ENCODE measurements around the gene RBMX. TPM values are rescaled to one million over a fixed set of nuclear protein-coding genes. Genes with fewer than 3 reads are reported as not detected.
A peak's percentile ranks its signal among the peaks of the same experiment; 100 is the strongest.
"Not testable (repeated sequence)": the region's sequence is repeated elsewhere in the genome, so short reads cannot be mapped to it uniquely, and the experiment has no call there.

The RBMX gene
- total RNA-seq (100 to 1,000 TPM; 261 to 285 TPM), polyA plus RNA-seq (100 to 1,000 TPM; 160 to 207 (median 169) TPM), total RNA-seq (496 to 733 (median 513) reads per million in 6 experiments)

DNA sequence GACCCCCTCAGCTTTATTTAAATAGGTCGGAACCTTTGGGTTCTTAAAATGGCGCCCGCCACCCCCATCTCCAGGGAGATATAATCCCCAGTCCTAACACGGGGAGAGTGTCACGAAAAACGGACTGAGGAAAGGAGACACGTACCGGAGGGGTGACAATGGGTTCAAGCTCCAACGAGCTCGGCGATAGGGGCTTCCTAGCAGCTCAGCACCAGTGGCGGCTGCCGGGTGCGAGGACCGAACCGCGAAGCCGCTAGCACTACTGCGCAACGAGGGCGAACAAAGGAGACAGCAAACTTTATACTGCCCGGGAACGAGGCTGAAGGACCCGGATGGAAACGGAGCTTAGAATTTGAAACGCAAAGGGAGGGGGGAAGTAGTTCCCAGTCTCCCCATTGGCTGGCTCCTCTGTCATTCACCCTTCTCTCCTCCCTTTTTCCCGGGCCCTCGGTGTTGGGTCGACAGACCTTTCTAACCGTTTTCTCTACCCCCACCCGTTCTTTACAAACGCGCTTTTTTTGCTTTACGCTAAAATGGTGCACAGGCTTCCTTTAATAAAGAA is at the start of gene RBMX:
TSS of gene RBMX (minus strand) at position 274 of the 562 bp plus-strand sequence. CDS start 1,298 bp downstream, outside the sequence.
- Mint-ChIP-seq H3K27me3 (no peaks in the 10 kb centered on the region), H3K27ac (peak within 1 kb of the TSS; percentile 98 to 99 (median 99)), H3K4me1 (peaks cover 0 to 31% (median 10%) of the 10 kb centered on the region in 4 donors), H3K36me3 (peaks cover 6 to 33% (median 14%) of the 10 kb centered on the region in 3 donors), H3K4me3 (peak within 1 kb of the TSS; percentile 87 to 99 (median 96)), H3K9me3 (no peaks in the 10 kb centered on the region)
- peak; percentile 84 to 87 for ATAC-seq
- POLR2A ChIA-PET: interaction anchor here (0.6 to 2.6 kb wide), 24 partner anchors 10 to 907 kb away, joined by 3 to 38 read pairs (median 4); partner anchors contain the start of genes ARHGEF6, HTATSF1 and MMGT1
- peak; percentile 73 to 96 (median 90) for DNase-seq

DNA sequence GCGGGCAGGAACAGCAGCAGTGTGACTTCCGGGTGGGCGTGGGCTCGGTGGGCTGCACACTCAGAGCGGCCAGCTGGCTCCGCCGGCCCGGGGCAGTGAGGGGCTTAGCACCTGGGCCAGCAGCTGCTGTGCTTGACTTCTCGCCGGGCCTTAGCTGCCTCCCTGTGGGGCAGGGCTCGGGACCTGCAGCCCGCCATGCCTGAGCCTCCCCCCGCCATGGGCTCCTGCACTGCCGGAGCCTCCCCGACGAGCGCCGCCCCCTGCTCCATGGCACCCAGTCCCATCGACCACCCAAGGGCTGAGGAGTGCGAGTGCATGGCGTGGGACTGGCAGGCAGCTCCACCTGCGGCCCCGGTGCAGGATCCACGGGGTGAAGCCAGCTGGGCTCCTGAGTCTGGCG is 40.9 kb upstream of the RBMX start:
- DNase-seq, H3K27ac Mint-ChIP-seq, H3K4me1 Mint-ChIP-seq, H3K27me3 Mint-ChIP-seq, ATAC-seq, POLR2A ChIA-PET, H3K9me3 Mint-ChIP-seq, H3K4me3 Mint-ChIP-seq, H3K36me3 Mint-ChIP-seq: not testable (repeated sequence)

DNA sequence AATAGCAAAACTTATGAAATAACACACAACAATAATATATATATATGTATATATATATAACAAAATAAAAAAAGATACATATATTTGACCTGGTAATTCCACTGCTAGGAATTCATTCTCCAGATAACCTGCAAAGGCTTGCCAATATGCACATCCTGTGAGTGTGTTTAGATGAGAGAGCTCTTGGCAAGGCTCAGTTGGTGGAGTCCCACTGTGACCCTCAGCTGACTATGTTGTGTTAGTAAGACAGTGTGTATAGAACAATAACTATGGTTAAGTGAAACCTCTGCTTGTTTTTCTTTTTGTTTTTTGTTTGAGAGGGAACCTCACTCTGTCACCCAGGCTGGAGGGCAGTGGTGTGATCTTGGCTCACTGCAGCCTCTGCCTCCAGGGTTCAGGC is 39.5 kb upstream of the RBMX start:
- Mint-ChIP-seq H3K36me3 (no peaks in the 10 kb centered on the region), H3K9me3 (no peaks in the 10 kb centered on the region), H3K27ac (no peak overlapping the region), H3K4me3 (no peak overlapping the region), H3K27me3 (no peaks in the 10 kb centered on the region), H3K4me1 (peaks cover 0 to 3% (median 2%) of the 10 kb centered on the region in 4 donors)
- ATAC-seq: no peak
- POLR2A ChIA-PET: no interaction called here
- no peak for DNase-seq

DNA sequence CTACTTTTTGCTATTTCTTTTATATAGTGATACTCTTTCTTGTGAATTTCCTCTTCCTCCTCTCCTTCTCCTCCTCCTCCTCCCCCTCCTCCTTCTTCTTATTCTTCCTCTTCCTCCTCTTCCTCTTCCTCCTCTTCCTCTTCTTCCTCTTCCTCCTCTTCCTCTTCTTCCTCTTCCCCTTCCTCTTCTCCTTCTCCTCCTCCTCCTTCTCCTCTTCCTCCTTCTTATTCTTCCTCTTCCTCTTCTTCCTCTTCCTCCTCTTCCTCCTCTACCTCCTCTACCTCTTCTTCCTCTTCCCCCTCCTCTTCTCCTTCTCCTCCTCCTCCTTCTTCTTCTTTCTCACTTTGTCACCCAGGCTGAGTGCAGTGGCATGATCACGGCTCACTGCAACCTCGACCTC is 36.3 kb upstream of the RBMX start:
- Mint-ChIP-seq H3K27me3 (no peaks in the 10 kb centered on the region), H3K4me3 (no peak overlapping the region), H3K4me1 (peaks cover 0 to 3% (median 3%) of the 10 kb centered on the region in 4 donors), H3K9me3 (no peaks in the 10 kb centered on the region), H3K36me3 (no peaks in the 10 kb centered on the region), H3K27ac (no peak overlapping the region)
- POLR2A ChIA-PET: no interaction called here
- DNase-seq (no peak), ATAC-seq (no peak)

DNA sequence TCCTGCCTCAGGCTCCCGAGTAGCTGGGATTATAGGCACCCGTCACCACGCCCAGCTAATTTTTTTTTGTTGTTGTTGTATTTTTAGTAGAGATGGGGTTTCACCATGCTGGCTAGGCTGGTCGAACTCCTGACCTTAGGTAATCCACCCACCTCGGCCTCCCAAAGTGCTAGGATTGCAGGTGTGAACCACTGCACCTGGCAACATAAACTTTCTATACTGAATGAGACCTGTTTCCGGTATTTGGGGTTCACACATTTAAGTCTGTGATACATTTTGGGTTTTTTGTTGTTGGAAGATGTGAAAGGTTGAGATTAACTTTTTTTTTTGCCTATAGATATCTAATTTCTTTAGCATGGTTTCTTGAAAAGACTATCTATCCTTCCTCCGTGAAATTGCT is 31.1 kb upstream of the RBMX start:
- POLR2A ChIA-PET: interaction anchor here (0.6 kb wide), 1 partner anchor 231 kb away, joined by 3 read pairs; no protein-coding TSS in a partner anchor
- not testable (repeated sequence) for H3K9me3 Mint-ChIP-seq, H3K36me3 Mint-ChIP-seq, H3K27me3 Mint-ChIP-seq, ATAC-seq
- Mint-ChIP-seq H3K27ac (peak overlapping the region in 3 of 10 donors; percentile 25 to 83 (median 67)), H3K4me1 (peaks cover 10 to 21% (median 16%) of the 10 kb centered on the region in 4 donors), H3K4me3 (peak overlapping the region in 7 of 10 donors; percentile 10 to 64 (median 36))
- peak in 1 of 10 donors; percentile 3 for DNase-seq

DNA sequence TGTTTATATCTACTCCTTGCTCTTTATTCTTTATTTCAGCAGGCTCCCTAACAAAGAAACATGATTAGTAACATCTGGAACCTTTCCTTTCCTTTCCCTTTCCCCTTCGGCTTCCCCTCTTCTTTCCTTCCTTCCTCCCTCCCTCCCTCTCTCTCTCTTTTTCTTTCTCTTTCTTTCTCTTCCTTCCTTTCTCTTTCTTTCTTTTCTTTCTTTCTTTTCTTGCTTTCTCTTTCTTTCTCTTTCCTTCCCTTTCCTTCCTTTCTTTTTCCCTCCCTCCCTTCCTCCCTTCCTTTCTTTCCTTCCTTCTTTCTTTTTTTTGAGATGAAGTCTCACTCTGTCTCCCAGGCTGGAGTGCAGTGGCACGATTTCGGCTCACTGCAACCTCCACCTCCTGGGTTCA is 30.7 kb upstream of the RBMX start:
- Mint-ChIP-seq H3K27me3 (no peaks in the 10 kb centered on the region), H3K4me1 (peaks cover 10 to 21% (median 16%) of the 10 kb centered on the region in 4 donors), H3K36me3 (no peaks in the 10 kb centered on the region), H3K27ac (peak overlapping the region in 4 of 10 donors; percentile 67 to 88 (median 85)), H3K9me3 (no peaks in the 10 kb centered on the region), H3K4me3 (peak overlapping the region in 6 of 10 donors; percentile 34 to 98 (median 54))
- DNase-seq (no peak), ATAC-seq (no peak)
- POLR2A ChIA-PET: no interaction called here

GRCh38 chrX:136910565-136911035 is 30.1 kb upstream of the RBMX start:
- Mint-ChIP-seq H3K27ac (peak overlapping the region in 6 of 10 donors; percentile 87 to 96 (median 88)), H3K4me3 (peak overlapping the region; percentile 87 to 98 (median 94)), H3K4me1 (peaks cover 10 to 21% (median 15%) of the 10 kb centered on the region in 4 donors), H3K27me3 (no peaks in the 10 kb centered on the region), H3K9me3 (no peaks in the 10 kb centered on the region), H3K36me3 (no peaks in the 10 kb centered on the region)
- DNase-seq (no peak), ATAC-seq (no peak)
- POLR2A ChIA-PET: no interaction called here

DNA sequence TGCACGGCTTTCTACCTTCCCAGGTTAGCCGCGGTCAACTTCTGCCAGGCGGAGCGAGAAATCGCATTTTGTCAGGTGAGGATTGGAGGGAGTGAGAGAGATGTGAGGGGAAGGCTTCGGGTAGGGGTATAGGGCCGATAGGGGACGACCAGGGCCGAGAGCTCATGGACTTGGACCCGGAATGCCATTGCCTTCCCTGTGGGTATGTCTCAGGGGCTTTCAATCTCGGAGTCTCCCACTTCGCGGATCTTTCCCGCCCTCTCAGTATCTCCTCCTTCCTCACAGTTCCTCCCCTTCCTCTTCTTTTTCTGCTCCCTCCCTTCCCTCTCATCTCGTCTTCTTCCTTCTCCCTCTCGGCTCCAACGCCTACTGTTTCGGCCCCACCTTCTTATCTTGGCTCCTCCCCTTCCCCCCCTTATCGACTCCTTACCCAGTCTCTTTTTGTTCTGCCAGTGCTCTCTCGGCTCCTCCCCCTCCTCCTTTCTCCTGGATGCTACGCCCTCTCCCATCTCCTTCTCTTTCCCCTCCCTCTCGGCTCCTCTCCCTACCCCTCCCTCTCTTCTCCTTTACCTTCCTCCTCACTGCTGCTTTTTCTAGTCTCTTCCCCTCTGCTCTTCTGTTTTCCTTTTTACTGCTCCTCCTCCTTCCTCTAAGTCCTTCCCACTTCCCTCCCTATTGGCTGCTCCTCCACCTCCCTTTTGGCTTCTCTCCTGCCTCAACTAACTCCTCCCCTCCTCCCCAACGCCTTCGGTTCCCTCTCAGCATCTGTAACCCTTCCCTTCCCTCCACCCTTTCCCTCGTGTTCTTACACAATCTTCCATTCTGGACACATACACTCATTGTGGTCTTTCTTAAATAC is 29.4 kb upstream of the RBMX start:
- peaks cover 10 to 21% (median 15%) of the 10 kb centered on the region in 4 donors for H3K4me1 Mint-ChIP-seq
- no peaks in the 10 kb centered on the region for H3K27me3 Mint-ChIP-seq
- H3K36me3 Mint-ChIP-seq: no peaks in the 10 kb centered on the region
- peak overlapping the region; percentile 87 to 98 (median 94) for H3K4me3 Mint-ChIP-seq
- DNase-seq (peak; percentile 17 to 76 (median 46)), ATAC-seq (peak; percentile 55 to 67)
- POLR2A ChIA-PET: interaction anchor here (1.4 to 1.8 kb wide), 2 partner anchors 29 to 144 kb away, joined by 3 to 11 read pairs; partner anchors contain the start of gene RBMX
- peak overlapping the region; percentile 75 to 96 (median 90) for H3K27ac Mint-ChIP-seq
- no peaks in the 10 kb centered on the region for H3K9me3 Mint-ChIP-seq

GRCh38 chrX:136909119-136909705 is 28.7 kb upstream of the RBMX start:
- POLR2A ChIA-PET: interaction anchor here (0.8 to 1.8 kb wide), 4 partner anchors 16 to 212 kb away, joined by 3 to 11 read pairs (median 4); partner anchors contain the start of gene RBMX

DNA sequence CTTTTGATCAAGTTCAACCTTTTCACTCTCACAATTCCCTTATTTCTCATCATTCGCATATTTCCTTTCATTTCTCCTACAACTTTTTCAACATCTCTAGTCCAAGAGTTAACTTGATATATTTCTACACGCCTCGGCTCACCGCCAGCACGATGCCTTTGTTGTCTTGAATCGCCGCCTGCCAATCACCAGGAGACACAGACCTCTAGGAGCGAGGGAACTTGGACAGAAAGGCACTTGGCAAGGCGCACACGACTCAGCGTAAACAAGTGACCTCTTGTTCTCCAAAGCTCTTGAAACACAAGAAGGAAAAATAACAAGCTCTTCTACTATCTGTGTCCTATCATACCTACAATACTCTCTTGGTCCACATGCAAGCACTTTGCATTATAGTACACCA is 27.1 kb upstream of the RBMX start:
- no peaks in the 10 kb centered on the region for H3K27me3 Mint-ChIP-seq
- DNase-seq (no peak), ATAC-seq (no peak)
- no peaks in the 10 kb centered on the region for H3K36me3 Mint-ChIP-seq
- POLR2A ChIA-PET: interaction anchor here (0.5 to 1.0 kb wide), 3 partner anchors 27 to 49 kb away, joined by 3 to 4 read pairs (median 3); partner anchors contain the start of gene RBMX
- H3K27ac Mint-ChIP-seq: no peak overlapping the region
- no peak overlapping the region for H3K4me3 Mint-ChIP-seq
- no peaks in the 10 kb centered on the region for H3K9me3 Mint-ChIP-seq
- H3K4me1 Mint-ChIP-seq: peaks cover 10 to 21% (median 15%) of the 10 kb centered on the region in 4 donors

More at GRCh38 chrX:136909119-136909705, 28.7 kb upstream of the RBMX start:
- ATAC-seq (peak; percentile 77 to 83), DNase-seq (peak; percentile 55 to 82 (median 74))
- H3K9me3 Mint-ChIP-seq: no peaks in the 10 kb centered on the region
- H3K36me3 Mint-ChIP-seq: no peaks in the 10 kb centered on the region
- H3K27me3 Mint-ChIP-seq: no peaks in the 10 kb centered on the region
- H3K27ac Mint-ChIP-seq: peak overlapping the region; percentile 75 to 96 (median 90)
- H3K4me1 Mint-ChIP-seq: peaks cover 10 to 21% (median 15%) of the 10 kb centered on the region in 4 donors
- H3K4me3 Mint-ChIP-seq: peak overlapping the region; percentile 87 to 98 (median 94)

- H3K9me3 Mint-ChIP-seq: no peaks in the 10 kb centered on the region
- POLR2A ChIA-PET: interaction anchor here (0.5 to 1.0 kb wide), 2 partner anchors 27 to 31 kb away, joined by 3 to 4 read pairs; partner anchors contain the start of gene RBMX
- H3K27me3 Mint-ChIP-seq: no peaks in the 10 kb centered on the region
- DNase-seq (no peak), ATAC-seq (no peak)
- no peak overlapping the region for H3K4me3 Mint-ChIP-seq
- H3K36me3 Mint-ChIP-seq: no peaks in the 10 kb centered on the region
- H3K27ac Mint-ChIP-seq: no peak overlapping the region
- peaks cover 9 to 20% (median 15%) of the 10 kb centered on the region in 4 donors for H3K4me1 Mint-ChIP-seq
These were observed 26.5 kb upstream of the RBMX start for GRCh38 chrX:136906921-136907510.

GRCh38 chrX:136904067-136904466 is 23.5 kb upstream of the RBMX start:
- DNase-seq, H3K27ac Mint-ChIP-seq, H3K36me3 Mint-ChIP-seq, H3K27me3 Mint-ChIP-seq, H3K4me3 Mint-ChIP-seq, ATAC-seq, H3K9me3 Mint-ChIP-seq, H3K4me1 Mint-ChIP-seq: not testable (repeated sequence)
- POLR2A ChIA-PET: interaction anchor here (1.1 kb wide), 1 partner anchor 24 kb away, joined by 4 read pairs; the partner anchor contains the start of gene RBMX

Data from naive thymus-derived CD8-positive, alpha-beta T cell (primary cell).